ENCODE measurements around the gene LRRC15.

The LRRC15 gene

GRCh38 chr3:194337965-194338753, 31.4 kb downstream of the LRRC15 start:
- Histone ChIP-seq H3K4me3 (ENCODE audit: control insufficient read depth in 1 of 7, extremely low read depth in 1 of 7, insufficient read depth in 4 of 7, low read depth in 2 of 7, low read length in 6 of 7) (no peak overlapping the region), H3K4me1 (ENCODE audit: control extremely low read depth in 1 of 4, control insufficient read depth in 4 of 4, insufficient read depth in 4 of 4, low read length in 3 of 4) (peaks cover 0 to 5% (median 5%) of the 10 kb centered on the region in 4 experiments), H3K36me3 (ENCODE audit: control insufficient read depth in 4 of 4, insufficient read depth in 4 of 4, low read length in 3 of 4) (no peaks in the 10 kb centered on the region), H3K27me3 (replicated peaks in 2 of 5; ENCODE audit: control insufficient read depth in 4 of 5, insufficient read depth in 5 of 5, low read length in 4 of 5) (peaks cover 0 to 16% (median 5%) of the 10 kb centered on the region in 5 experiments), H3K9me3 (ENCODE audit: control extremely low read depth in 1 of 5, control insufficient read depth in 4 of 5, insufficient read depth in 2 of 5, low read depth in 1 of 5, low read length in 4 of 5) (no peaks in the 10 kb centered on the region), H3K27ac (ENCODE audit: insufficient read depth in 1 of 2, low read depth in 1 of 2, low read length in 2 of 2, poor library complexity in 1 of 2, severe bottlenecking in 2 of 2) (no peak overlapping the region)
- ChIA-PET CTCF (interaction anchor here (0.8 to 20.3 kb wide), 3 partner anchors 5 to 64 kb away, joined by 3 to 349 read pairs (median 105); partner anchors contain the start of gene GP5), POLR2A (no interaction called here)
- DNase-seq, result no peak
- 90% methylated on average over 12 of the region's 13 CpGs for WGBS (ENCODE audit: insufficient coverage)

GRCh38 chr3:194336601-194337355, 32.8 kb downstream of the LRRC15 start:
- CTCF ChIA-PET, result interaction anchor here (1.2 to 20.3 kb wide), 4 partner anchors 7 to 672 kb away, joined by 3 to 349 read pairs (median 54); partner anchors contain the start of gene GP5

GRCh38 chr3:194333981-194334320, 35.6 kb downstream of the LRRC15 start:
- Histone ChIP-seq H3K9me3 (ENCODE audit: control extremely low read depth in 1 of 5, control insufficient read depth in 4 of 5, insufficient read depth in 2 of 5, low read depth in 1 of 5, low read length in 4 of 5) (no peaks in the 10 kb centered on the region), H3K4me3 (ENCODE audit: control insufficient read depth in 1 of 7, extremely low read depth in 1 of 7, insufficient read depth in 4 of 7, low read depth in 2 of 7, low read length in 6 of 7) (peak overlapping the region in 1 of 7 experiments; percentile 64), H3K27me3 (replicated peaks in 2 of 5; ENCODE audit: control insufficient read depth in 4 of 5, insufficient read depth in 5 of 5, low read length in 4 of 5) (peaks cover 0 to 25% (median 10%) of the 10 kb centered on the region in 5 experiments), H3K27ac (ENCODE audit: insufficient read depth in 1 of 2, low read depth in 1 of 2, low read length in 2 of 2, poor library complexity in 1 of 2, severe bottlenecking in 2 of 2) (no peak overlapping the region), H3K4me1 (ENCODE audit: control extremely low read depth in 1 of 4, control insufficient read depth in 4 of 4, insufficient read depth in 4 of 4, low read length in 3 of 4) (peaks cover 0 to 6% (median 6%) of the 10 kb centered on the region in 4 experiments), H3K36me3 (ENCODE audit: control insufficient read depth in 4 of 4, insufficient read depth in 4 of 4, low read length in 3 of 4) (no peaks in the 10 kb centered on the region)
- POLR2A ChIA-PET, result no interaction called here
- CTCF ChIA-PET, result interaction anchor here (0.9 to 20.3 kb wide), 12 partner anchors 9 to 668 kb away, joined by 3 to 349 read pairs (median 4); partner anchors contain the start of gene GP5
- WGBS (ENCODE audit: insufficient coverage), result 9% methylated on average over 10 of the region's 15 CpGs
- no peak for DNase-seq

More at GRCh38 chr3:194336601-194337355, 32.8 kb downstream of the LRRC15 start:
- POLR2A ChIA-PET, result no interaction called here
- Histone ChIP-seq H3K4me1 (ENCODE audit: control extremely low read depth in 1 of 4, control insufficient read depth in 4 of 4, insufficient read depth in 4 of 4, low read length in 3 of 4) (peaks cover 0 to 6% (median 6%) of the 10 kb centered on the region in 4 experiments), H3K9me3 (ENCODE audit: control extremely low read depth in 1 of 5, control insufficient read depth in 4 of 5, insufficient read depth in 2 of 5, low read depth in 1 of 5, low read length in 4 of 5) (no peaks in the 10 kb centered on the region), H3K27ac (ENCODE audit: insufficient read depth in 1 of 2, low read depth in 1 of 2, low read length in 2 of 2, poor library complexity in 1 of 2, severe bottlenecking in 2 of 2) (no peak overlapping the region), H3K27me3 (replicated peaks in 2 of 5; ENCODE audit: control insufficient read depth in 4 of 5, insufficient read depth in 5 of 5, low read length in 4 of 5) (peaks cover 0 to 23% (median 9%) of the 10 kb centered on the region in 5 experiments), H3K36me3 (ENCODE audit: control insufficient read depth in 4 of 4, insufficient read depth in 4 of 4, low read length in 3 of 4) (no peaks in the 10 kb centered on the region), H3K4me3 (ENCODE audit: control insufficient read depth in 1 of 7, extremely low read depth in 1 of 7, insufficient read depth in 4 of 7, low read depth in 2 of 7, low read length in 6 of 7) (no peak overlapping the region)
- no peak for DNase-seq
- whole genome bisulfite sequencing (ENCODE audit: insufficient coverage), result 96% methylated on average over 15 of the region's 17 CpGs

GRCh38 chr3:194333212-194333980, 36.1 kb downstream of the LRRC15 start:
- Histone ChIP-seq H3K36me3 (ENCODE audit: control insufficient read depth in 4 of 4, insufficient read depth in 4 of 4, low read length in 3 of 4) (no peaks in the 10 kb centered on the region), H3K9me3 (ENCODE audit: control extremely low read depth in 1 of 5, control insufficient read depth in 4 of 5, insufficient read depth in 2 of 5, low read depth in 1 of 5, low read length in 4 of 5) (no peaks in the 10 kb centered on the region), H3K4me3 (ENCODE audit: control insufficient read depth in 1 of 7, extremely low read depth in 1 of 7, insufficient read depth in 4 of 7, low read depth in 2 of 7, low read length in 6 of 7) (peak overlapping the region in 6 of 7 experiments; percentile 43 to 73 (median 62)), H3K27me3 (replicated peaks in 2 of 5; ENCODE audit: control insufficient read depth in 4 of 5, insufficient read depth in 5 of 5, low read length in 4 of 5) (peaks cover 0 to 25% (median 10%) of the 10 kb centered on the region in 5 experiments), H3K27ac (ENCODE audit: insufficient read depth in 1 of 2, low read depth in 1 of 2, low read length in 2 of 2, poor library complexity in 1 of 2, severe bottlenecking in 2 of 2) (no peak overlapping the region), H3K4me1 (ENCODE audit: control extremely low read depth in 1 of 4, control insufficient read depth in 4 of 4, insufficient read depth in 4 of 4, low read length in 3 of 4) (peaks cover 0 to 6% (median 6%) of the 10 kb centered on the region in 4 experiments)
- DNase-seq, result peak; percentile 83 to 88 (median 87)
- ChIA-PET CTCF (interaction anchor here (1.0 to 20.3 kb wide), 12 partner anchors 9 to 667 kb away, joined by 3 to 349 read pairs (median 4); partner anchors contain the start of gene GP5), POLR2A (no interaction called here)
- 4% methylated on average over 65 of the region's 69 CpGs for WGBS (ENCODE audit: insufficient coverage)

- H3K36me3 ChIP-seq (ENCODE audit: control insufficient read depth in 4 of 4, insufficient read depth in 4 of 4, low read length in 3 of 4), result no peaks in the 10 kb centered on the region
- 97% methylated on average over 3 of the region's 7 CpGs for WGBS (ENCODE audit: insufficient coverage)
- H3K9me3 ChIP-seq (ENCODE audit: control extremely low read depth in 1 of 5, control insufficient read depth in 4 of 5, insufficient read depth in 2 of 5, low read depth in 1 of 5, low read length in 4 of 5), result no peaks in the 10 kb centered on the region
- H3K27me3 ChIP-seq (replicated peaks in 2 of 5; ENCODE audit: control insufficient read depth in 4 of 5, insufficient read depth in 5 of 5, low read length in 4 of 5), result peaks cover 0 to 25% (median 10%) of the 10 kb centered on the region in 5 experiments
- ChIA-PET POLR2A (no interaction called here), CTCF (interaction anchor here (1.0 to 20.3 kb wide), 6 partner anchors 11 to 667 kb away, joined by 3 to 349 read pairs (median 5); partner anchors contain the start of gene GP5)
- no peak for DNase-seq
- H3K4me1 ChIP-seq (ENCODE audit: control extremely low read depth in 1 of 4, control insufficient read depth in 4 of 4, insufficient read depth in 4 of 4, low read length in 3 of 4), result peaks cover 0 to 6% (median 6%) of the 10 kb centered on the region in 4 experiments
- peak overlapping the region in 1 of 7 experiments; percentile 57 for H3K4me3 ChIP-seq (ENCODE audit: control insufficient read depth in 1 of 7, extremely low read depth in 1 of 7, insufficient read depth in 4 of 7, low read depth in 2 of 7, low read length in 6 of 7)
- no peak overlapping the region for H3K27ac ChIP-seq (ENCODE audit: insufficient read depth in 1 of 2, low read depth in 1 of 2, low read length in 2 of 2, poor library complexity in 1 of 2, severe bottlenecking in 2 of 2)
Observed at GRCh38 chr3:194332858-194333211, 36.7 kb downstream of the LRRC15 start.

- peaks cover 0 to 22% (median 10%) of the 10 kb centered on the region in 5 experiments for H3K27me3 ChIP-seq (replicated peaks in 2 of 5; ENCODE audit: control insufficient read depth in 4 of 5, insufficient read depth in 5 of 5, low read length in 4 of 5)
- peaks cover 0 to 6% (median 6%) of the 10 kb centered on the region in 4 experiments for H3K4me1 ChIP-seq (ENCODE audit: control extremely low read depth in 1 of 4, control insufficient read depth in 4 of 4, insufficient read depth in 4 of 4, low read length in 3 of 4)
- H3K4me3 ChIP-seq (ENCODE audit: control insufficient read depth in 1 of 7, extremely low read depth in 1 of 7, insufficient read depth in 4 of 7, low read depth in 2 of 7, low read length in 6 of 7), result no peak overlapping the region
- 95% methylated on average over 4 of the region's 4 CpGs for WGBS (ENCODE audit: insufficient coverage)
- CTCF ChIA-PET, result interaction anchor here (1.0 to 20.3 kb wide), 3 partner anchors 13 to 71 kb away, joined by 4 to 349 read pairs (median 105); partner anchors contain the start of gene GP5
- H3K36me3 ChIP-seq (ENCODE audit: control insufficient read depth in 4 of 4, insufficient read depth in 4 of 4, low read length in 3 of 4), result no peaks in the 10 kb centered on the region
- no peaks in the 10 kb centered on the region for H3K9me3 ChIP-seq (ENCODE audit: control extremely low read depth in 1 of 5, control insufficient read depth in 4 of 5, insufficient read depth in 2 of 5, low read depth in 1 of 5, low read length in 4 of 5)
- no peak for DNase-seq
- no peak overlapping the region for H3K27ac ChIP-seq (ENCODE audit: insufficient read depth in 1 of 2, low read depth in 1 of 2, low read length in 2 of 2, poor library complexity in 1 of 2, severe bottlenecking in 2 of 2)
- POLR2A ChIA-PET, result no interaction called here
Observed at GRCh38 chr3:194330579-194330978, 39.0 kb downstream of the LRRC15 start.
